ENCODE data around the gene RELN.

Gene RELN

DNA sequence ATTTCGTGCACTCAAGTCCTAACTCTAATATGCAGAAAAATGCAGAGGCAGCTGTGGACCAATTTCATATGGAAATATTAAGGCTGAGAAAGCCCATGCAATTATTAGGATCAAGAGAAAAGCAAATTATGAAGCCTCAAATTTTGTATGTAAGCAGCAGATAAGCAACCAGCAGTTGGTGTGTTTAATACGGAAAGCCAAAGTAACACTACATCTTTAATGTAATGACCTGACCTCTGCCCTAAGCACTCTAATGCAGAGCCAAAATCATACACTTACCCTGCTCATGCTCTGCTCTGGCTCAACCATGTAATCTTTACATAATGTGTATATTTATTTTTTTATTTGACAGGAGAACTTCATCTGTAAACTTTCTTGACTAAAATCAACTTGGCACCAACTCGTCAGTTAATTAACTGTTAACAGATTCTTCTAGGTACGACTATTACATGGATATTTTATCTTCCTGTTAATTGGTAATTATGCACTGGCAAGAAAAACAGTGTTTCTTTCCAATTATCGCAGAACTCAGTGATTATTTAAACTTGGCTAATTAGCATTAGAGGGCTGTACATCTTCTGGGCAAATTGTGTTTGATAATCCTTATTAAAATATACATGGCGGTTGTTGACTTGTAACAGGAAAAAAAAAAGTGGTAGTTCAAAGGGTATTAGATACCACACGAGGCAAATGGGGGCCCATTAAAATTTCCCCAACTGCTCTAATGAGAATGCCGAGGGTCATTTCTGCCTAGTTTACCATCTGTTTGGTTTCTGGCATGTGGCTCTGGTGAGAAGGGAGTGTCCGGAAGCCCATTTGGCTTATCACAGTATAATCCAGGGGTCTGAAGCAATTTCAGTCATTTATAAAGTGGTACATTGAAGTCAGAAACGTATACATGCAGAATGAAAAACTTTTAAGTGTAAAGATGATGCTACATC is 94.5 kb downstream of the RELN start:
- in situ Hi-C loops (cut with HindIII; ENCODE audit: low sequenced_read_pairs): no loop called here
- H3K4me3 ChIP-seq (ENCODE audit: low read depth, low read length): no peak overlapping the region
- TF ChIP-seq, protein P1, sequence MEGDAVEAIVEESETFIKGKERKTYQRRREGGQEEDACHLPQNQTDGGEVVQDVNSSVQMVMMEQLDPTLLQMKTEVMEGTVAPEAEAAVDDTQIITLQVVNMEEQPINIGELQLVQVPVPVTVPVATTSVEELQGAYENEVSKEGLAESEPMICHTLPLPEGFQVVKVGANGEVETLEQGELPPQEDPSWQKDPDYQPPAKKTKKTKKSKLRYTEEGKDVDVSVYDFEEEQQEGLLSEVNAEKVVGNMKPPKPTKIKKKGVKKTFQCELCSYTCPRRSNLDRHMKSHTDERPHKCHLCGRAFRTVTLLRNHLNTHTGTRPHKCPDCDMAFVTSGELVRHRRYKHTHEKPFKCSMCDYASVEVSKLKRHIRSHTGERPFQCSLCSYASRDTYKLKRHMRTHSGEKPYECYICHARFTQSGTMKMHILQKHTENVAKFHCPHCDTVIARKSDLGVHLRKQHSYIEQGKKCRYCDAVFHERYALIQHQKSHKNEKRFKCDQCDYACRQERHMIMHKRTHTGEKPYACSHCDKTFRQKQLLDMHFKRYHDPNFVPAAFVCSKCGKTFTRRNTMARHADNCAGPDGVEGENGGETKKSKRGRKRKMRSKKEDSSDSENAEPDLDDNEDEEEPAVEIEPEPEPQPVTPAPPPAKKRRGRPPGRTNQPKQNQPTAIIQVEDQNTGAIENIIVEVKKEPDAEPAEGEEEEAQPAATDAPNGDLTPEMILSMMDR (IDR thresholded peaks at IDR 0.05; ENCODE audit: low read depth, low read length): no peak
- no peak for DNase-seq (ENCODE audit: low read depth, low spot score)

DNA sequence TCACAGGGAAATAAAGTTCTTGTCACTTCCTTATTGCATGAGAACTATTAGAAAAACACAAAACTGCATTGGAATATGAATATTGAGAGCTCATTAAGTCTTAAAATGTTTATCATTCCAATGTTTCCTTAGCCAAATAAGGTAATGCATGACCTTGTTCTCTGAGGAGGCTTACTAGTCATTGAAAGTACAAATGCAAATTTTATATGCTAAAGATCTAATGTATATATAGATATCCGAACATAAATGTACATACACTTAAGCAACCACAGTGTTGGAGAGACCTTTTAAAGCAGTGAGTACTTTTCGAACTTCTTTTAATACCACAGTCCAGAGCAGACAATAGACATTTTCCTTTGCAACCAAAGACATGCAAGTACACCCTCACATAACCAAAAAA is 96.1 kb downstream of the RELN start:
- TF ChIP-seq, protein P1 (IDR thresholded peaks at IDR 0.05; ENCODE audit: low read depth, low read length): no peak
- DNase-seq (ENCODE audit: low read depth, low spot score): no peak
- H3K4me3 ChIP-seq (ENCODE audit: low read depth, low read length): no peak overlapping the region
- in situ Hi-C loops (cut with HindIII; ENCODE audit: low sequenced_read_pairs): no loop called here

DNA sequence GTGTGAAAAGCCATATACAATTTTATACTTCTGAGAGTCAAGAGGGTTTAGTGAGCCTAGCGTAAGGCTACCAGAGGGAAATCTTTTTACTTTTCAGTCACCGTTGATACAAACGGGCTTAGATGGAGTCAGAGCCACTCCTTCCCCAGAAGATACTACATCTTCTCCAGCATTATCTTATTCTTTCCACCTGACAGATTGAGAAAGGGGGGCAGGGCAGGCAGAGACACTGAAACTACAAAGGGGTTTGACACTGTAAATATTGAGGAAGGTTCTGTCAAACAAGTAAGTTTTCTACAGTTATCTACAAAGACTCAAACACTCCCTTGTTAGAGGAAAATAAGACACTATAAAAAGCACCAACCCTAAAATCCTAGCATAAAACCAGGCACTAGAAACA is 100.0 kb downstream of the RELN start:
- in situ Hi-C loops (cut with HindIII; ENCODE audit: low sequenced_read_pairs): no loop called here
- DNase-seq (ENCODE audit: low read depth, low spot score): no peak
- H3K4me3 ChIP-seq (ENCODE audit: low read depth, low read length): no peak overlapping the region
- TF ChIP-seq, protein P1 (IDR thresholded peaks at IDR 0.05; ENCODE audit: low read depth, low read length): no peak

DNA sequence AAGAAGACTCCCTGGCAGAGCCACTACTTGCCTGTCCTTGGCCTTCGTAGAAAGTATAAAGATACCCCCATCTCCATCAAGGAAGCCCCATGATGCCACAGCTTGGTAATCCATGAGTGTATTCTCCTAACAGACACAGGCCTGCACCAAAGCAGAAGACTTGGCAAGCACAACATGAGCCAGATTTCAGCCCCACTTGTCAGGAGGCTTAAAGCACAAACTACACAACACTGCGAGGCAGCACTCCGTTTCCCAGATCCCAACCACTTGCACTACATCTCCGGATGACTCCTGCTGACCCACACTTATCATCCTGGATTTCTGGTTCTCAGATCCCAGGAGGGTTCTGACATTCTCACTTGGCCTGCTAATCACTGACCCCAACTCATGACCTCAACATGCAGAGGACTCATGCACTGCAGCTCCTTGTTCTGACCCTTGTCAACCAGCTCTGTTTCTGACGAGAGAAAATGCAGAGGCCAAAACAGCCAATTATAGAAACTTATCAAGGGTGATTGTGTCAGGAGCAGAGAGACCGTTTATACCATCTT is 100.8 kb downstream of the RELN start:
- TF ChIP-seq, protein P1 (IDR thresholded peaks at IDR 0.05; ENCODE audit: low read depth, low read length): no peak
- in situ Hi-C loops (cut with HindIII; ENCODE audit: low sequenced_read_pairs): no loop called here
- DNase-seq (ENCODE audit: low read depth, low spot score): no peak
- no peak overlapping the region for H3K4me3 ChIP-seq (ENCODE audit: low read depth, low read length)

DNA sequence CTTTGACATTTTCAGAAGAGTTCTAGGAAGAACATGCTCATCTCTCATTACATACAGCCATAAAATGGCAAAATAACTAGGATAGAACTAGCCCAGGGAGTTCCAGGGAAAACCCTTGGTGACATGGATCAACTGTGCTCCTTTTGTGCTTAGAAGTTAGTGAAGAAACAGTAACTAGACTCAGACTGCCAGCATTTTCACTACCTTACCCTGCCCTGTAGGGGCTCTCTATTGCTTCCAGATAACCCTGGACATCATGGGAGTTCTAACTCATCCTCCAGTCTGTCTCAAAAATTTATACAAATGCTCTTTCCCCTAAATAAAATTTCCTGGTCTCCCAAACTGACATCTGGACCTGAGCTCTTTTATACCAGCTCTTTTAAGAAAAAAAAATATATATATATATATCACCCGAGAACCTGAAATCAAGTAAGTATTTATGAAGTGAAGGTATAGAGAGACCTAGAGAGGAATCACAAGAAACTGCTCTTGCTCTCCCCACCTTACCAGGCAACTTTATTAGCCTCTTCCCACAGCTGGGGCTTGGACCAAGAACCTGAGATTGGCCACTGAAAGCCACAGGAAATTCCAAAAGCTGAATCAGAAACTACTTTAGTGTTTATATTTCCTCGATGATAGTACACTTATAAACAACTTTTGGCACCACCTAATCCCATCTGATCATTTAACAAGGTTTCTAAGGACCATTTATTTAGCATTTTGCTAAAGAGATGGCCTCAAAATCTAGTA is 101.4 kb downstream of the RELN start:
- in situ Hi-C loops (cut with HindIII; ENCODE audit: low sequenced_read_pairs): no loop called here
- DNase-seq (ENCODE audit: low read depth, low spot score): no peak
- TF ChIP-seq, protein P1 (IDR thresholded peaks at IDR 0.05; ENCODE audit: low read depth, low read length): peak; percentile 8
- H3K4me3 ChIP-seq (ENCODE audit: low read depth, low read length): no peak overlapping the region

DNA sequence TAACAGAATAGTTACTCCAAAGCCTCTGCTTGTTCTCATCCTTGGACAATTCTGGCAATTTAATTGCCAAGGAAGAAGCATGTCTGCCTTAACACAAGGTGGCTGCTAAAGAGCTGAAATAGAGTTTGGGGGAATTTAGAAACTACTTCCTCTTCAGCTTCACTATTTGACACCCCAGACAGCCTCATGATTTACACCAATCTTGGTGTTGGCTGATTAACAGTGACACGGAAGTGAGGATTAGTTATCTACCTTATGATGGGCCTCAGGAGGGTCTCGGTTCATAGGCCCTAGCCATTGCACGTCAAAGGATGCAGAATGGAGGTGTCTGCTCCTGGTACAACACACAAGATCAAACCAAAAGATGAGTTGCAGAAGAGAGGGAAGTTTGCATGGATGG is 102.4 kb downstream of the RELN start:
- DNase-seq (ENCODE audit: low read depth, low spot score): no peak
- TF ChIP-seq, protein P1 (IDR thresholded peaks at IDR 0.05; ENCODE audit: low read depth, low read length): no peak
- H3K4me3 ChIP-seq (ENCODE audit: low read depth, low read length): no peak overlapping the region
- in situ Hi-C loops (cut with HindIII; ENCODE audit: low sequenced_read_pairs): no loop called here

All from astrocyte of the spinal cord (primary cell).